ENCODE data around the gene GFRA4.

Gene GFRA4

GRCh38 chr20:3627476-3627875 is 35.7 kb downstream of the GFRA4 start:
- Histone ChIP-seq H3K4me1 (ENCODE audit: control insufficient read depth, insufficient read depth, low read length) (no peaks in the 10 kb centered on the region), H3K9me3 (ENCODE audit: control insufficient read depth, insufficient read depth, low read depth, low read length) (no peaks in the 10 kb centered on the region), H3K27ac (ENCODE audit: extremely low read depth, low read depth, low read length) (no peak overlapping the region), H3K4me3 (ENCODE audit: low read depth, low read length) (no peak overlapping the region), H3K36me3 (ENCODE audit: control insufficient read depth in 2 of 2, insufficient read depth in 1 of 2, low read length in 2 of 2) (peaks cover 0 to 5% of the 10 kb centered on the region in 2 experiments; a peak in 2 of 3 replicates)
- POLR2A ChIA-PET: interaction anchor here (0.6 kb wide), 1 partner anchor 116 kb away, joined by 4 read pairs; no protein-coding TSS in a partner anchor
- CTCF ChIA-PET: no interaction called here
- no peak for TF ChIP-seq ZNF184 (tag by site-specific recombination; IDR thresholded peaks at IDR 0.05)
- no peak for TF ChIP-seq ZNF155 (tag by site-specific recombination; IDR thresholded peaks at IDR 0.05)
- TF ChIP-seq ZNF623 (tag by site-specific recombination; IDR thresholded peaks at IDR 0.05): no peak
- TF ChIP-seq, protein P1, sequence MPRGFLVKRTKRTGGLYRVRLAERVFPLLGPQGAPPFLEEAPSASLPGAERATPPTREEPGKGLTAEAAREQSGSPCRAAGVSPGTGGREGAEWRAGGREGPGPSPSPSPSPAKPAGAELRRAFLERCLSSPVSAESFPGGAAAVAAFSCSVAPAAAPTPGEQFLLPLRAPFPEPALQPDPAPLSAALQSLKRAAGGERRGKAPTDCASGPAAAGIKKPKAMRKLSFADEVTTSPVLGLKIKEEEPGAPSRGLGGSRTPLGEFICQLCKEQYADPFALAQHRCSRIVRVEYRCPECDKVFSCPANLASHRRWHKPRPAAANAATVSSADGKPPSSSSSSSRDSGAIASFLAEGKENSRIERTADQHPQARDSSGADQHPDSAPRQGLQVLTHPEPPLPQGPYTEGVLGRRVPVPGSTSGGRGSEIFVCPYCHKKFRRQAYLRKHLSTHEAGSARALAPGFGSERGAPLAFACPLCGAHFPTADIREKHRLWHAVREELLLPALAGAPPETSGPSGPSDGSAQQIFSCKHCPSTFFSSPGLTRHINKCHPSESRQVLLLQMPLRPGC (tag by site-specific recombination; IDR thresholded peaks at IDR 0.05): no peak
- no peak for TF ChIP-seq ZNF202 (tag by site-specific recombination; IDR thresholded peaks at IDR 0.05; ENCODE audit: borderline replicate concordance)
- TF ChIP-seq KLF8 (tag by site-specific recombination; IDR thresholded peaks at IDR 0.05): no peak
- no peak for TF ChIP-seq SETDB1 (IDR thresholded peaks at IDR 0.05; ENCODE audit: insufficient read length, low read length)
- TF ChIP-seq, protein P2, sequence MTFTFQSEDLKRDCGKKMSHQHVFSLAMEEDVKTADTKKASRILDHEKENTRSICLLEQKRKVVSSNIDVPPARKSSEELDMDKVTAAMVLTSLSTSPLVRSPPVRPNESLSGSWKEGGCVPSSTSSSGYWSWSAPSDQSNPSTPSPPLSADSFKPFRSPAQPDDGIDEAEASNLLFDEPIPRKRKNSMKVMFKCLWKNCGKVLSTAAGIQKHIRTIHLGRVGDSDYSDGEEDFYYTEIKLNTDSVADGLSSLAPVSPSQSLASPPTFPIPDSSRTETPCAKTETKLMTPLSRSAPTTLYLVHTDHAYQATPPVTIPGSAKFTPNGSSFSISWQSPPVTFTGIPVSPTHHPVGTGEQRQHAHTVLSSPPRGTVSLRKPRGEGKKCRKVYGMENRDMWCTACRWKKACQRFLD (tag by site-specific recombination; IDR thresholded peaks at IDR 0.05): no peak
- TF ChIP-seq ZNF366 (tag by site-specific recombination; conservative IDR thresholded peaks at IDR 0.05): no peak
- no peak for TF ChIP-seq ZNF529 (tag by site-specific recombination; IDR thresholded peaks at IDR 0.05; ENCODE audit: insufficient replicate concordance)
- TF ChIP-seq ZNF19 (tag by site-specific recombination; IDR thresholded peaks at IDR 0.05; ENCODE audit: low read depth): no peak
- no peak for TF ChIP-seq IKZF3 (tag by site-specific recombination; IDR thresholded peaks at IDR 0.05)
- no peak for TF ChIP-seq ZNF510 (tag by site-specific recombination; IDR thresholded peaks at IDR 0.05; ENCODE audit: insufficient replicate concordance)
- no peak for TF ChIP-seq SCRT1 (tag by site-specific recombination; IDR thresholded peaks at IDR 0.05; ENCODE audit: borderline replicate concordance)
- TF ChIP-seq ZNF211 (tag by site-specific recombination; IDR thresholded peaks at IDR 0.05; ENCODE audit: low read depth): no peak
- TF ChIP-seq ZXDB (tag by site-specific recombination; IDR thresholded peaks at IDR 0.05): no peak
- TF ChIP-seq ZNF639 (tag by site-specific recombination; IDR thresholded peaks at IDR 0.05): no peak
- no peak for TF ChIP-seq ZNF24 (tag by site-specific recombination; IDR thresholded peaks at IDR 0.05)

DNA sequence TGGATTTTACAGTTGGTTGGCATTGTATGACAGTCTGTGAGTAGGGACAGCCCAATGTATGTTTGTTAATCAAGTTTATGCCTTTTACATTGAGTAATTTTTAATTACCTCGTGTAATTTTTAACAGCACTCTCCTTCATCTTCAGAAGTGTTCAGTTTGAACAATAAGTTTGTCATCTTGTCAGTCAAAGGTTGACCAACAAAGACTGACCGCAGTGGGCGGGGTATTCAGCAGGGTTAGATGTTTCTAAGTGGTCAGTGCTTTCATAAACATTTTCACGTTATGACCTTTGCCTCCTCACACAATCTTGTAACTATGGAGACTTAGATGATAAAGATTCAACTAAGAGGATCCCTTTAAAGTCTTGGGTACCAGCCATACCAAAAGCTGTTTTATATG is 40.8 kb downstream of the GFRA4 start:
- ChIA-PET POLR2A (no interaction called here), CTCF (no interaction called here)
- peaks cover 7% of the 10 kb centered on the region for H3K4me1 ChIP-seq (ENCODE audit: control insufficient read depth, insufficient read depth, low read length)
- no peaks in the 10 kb centered on the region; a peak in 1 of 3 replicates for H3K36me3 ChIP-seq (ENCODE audit: control insufficient read depth in 2 of 2, insufficient read depth in 1 of 2, low read length in 2 of 2)
- TF ChIP-seq ZBTB1 (tag by site-specific recombination; IDR thresholded peaks at IDR 0.05) (no peak), ZNF26 (tag by site-specific recombination; IDR thresholded peaks at IDR 0.05) (no peak), BCL11A (tag by site-specific recombination; IDR thresholded peaks at IDR 0.05; ENCODE audit: low read depth) (no peak), ZSCAN4 (tag by site-specific recombination; IDR thresholded peaks at IDR 0.05) (no peak), ZNF19 (tag by site-specific recombination; IDR thresholded peaks at IDR 0.05; ENCODE audit: low read depth) (no peak)
- no peak overlapping the region for H3K27ac ChIP-seq (ENCODE audit: extremely low read depth, low read depth, low read length)
- no peaks in the 10 kb centered on the region for H3K9me3 ChIP-seq (ENCODE audit: control insufficient read depth, insufficient read depth, low read depth, low read length)
- no peak overlapping the region for H3K4me3 ChIP-seq (ENCODE audit: low read depth, low read length)
